GM21576 (cell line): ENCODE data around the gene ERC1.

ENCODE experiments used
- ATAC-seq: cut with Tn5 transposase; IDR thresholded peaks from one replicate; pipeline ENCODE4 v1.9.1; 2021; ENCODE audit warnings: mild to moderate bottlenecking, moderate library complexity; ENCODE audit not compliant: unreplicated experiment

Gene ERC1

DNA sequence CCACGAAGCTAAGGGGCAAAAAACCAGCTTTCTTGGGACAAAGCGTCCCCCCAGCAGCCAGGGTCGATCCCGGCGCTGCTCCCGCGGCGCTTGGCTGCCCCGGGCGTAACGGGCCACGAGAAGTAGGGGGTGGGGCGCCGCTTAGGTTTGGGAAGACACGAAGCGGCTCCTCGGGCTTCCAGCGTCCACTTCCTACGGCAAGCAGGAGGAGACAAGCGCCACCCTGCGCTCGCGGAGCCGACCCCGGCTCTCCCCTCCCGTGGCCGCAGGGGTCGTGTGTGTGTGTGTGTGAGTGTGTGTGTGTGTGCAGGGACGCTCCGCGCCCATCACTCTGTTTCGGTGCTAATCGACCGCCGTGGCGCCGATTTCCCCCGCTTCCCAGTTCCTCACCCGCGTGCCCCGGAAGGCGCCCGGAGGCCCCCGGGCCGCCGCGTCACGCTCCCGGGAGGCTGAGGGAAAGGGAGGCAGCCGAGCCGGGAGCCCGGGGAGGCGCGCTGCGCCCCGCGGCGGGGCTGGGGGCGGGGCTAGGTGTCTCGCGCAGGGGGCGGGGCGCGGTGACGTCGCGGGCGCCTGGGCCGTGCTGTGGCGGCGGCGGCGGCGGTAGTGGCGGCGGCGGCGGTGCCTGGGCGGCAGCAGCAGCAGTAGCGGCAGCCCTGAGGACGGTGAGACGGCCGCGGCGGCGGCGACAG is at the start of gene ERC1:
TSS of gene ERC1 (plus strand) at position 563 of the 689 bp plus-strand sequence. CDS start 36,681 bp downstream, outside the sequence.
- ATAC-seq = peak; percentile 81

DNA sequence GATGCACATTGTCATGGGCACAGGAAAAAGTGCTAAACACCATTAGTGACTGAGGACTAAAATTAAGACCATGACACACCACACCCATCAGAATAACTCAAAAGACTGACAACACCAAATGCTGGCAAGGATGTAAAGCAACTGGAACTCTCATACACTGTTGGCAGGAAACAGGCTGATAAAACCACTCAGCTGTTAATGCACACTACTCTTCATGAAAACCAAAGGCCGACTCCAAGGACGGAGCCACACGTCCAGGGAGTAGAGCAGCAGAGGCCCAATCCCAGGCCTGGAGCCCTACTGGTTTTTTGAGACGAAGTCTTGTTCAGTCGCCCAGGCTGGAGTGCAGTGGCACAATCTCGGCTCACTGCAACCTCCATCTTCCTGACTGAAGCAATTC is 48.0 kb upstream of the ERC1 start:
- ATAC-seq = no peak

DNA sequence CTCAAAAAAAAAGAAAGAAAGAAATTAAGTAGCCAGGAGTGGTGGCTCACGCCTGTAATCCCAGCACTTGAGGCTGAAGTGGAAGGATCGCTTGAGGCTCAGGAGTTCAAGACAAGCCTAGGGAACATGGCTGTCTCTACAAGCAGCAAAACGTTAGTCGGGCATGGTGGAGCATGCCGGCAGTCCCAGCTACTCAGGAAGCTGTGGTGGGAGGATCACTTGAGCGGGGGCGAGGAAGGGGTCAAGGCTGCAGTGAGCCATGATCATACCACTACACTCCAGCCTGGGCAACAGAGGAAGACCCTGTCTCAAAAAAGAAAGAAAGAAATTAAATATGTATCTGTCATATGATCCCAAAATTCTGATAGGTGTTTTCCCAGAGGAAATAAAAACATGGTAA is 46.8 kb upstream of the ERC1 start:
- ATAC-seq = no peak

DNA sequence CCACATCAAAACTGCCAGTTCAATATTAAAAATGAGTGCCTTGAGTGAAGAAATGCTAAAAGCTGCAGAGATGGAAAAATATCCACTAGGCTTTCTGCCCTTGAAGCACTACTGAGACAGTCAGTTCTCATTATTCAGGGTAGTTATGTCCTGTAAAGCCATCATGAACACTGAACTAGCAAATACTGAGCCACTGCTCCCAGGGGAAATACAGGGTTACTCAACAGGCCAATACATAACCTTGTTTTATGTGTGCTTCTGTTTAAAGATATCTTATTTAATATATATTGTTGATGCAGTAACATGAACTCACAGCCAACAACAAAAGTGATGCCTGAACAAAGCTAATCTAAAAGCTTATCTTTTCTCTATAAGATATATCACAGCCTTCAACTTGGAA is 44.8 kb upstream of the ERC1 start:
- ATAC-seq = no peak

DNA sequence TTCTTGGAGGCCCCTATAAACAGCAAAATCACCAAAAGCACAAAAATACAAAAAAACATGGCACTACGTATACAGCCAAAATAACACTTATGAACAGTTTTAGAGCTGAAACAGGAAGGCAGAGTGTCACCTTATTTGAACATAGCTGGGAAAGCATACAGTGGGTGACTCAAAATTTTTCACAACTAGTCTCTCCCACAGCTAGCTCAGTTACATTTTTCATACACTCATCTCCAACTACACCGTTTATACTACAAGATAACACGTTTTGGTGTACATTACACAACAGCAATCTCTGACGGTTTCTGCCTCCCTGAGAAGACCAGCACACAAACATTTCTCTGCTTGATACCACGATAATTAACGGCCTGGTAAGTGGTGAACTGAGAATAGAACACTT is 44.4 kb upstream of the ERC1 start:
- ATAC-seq = no peak

DNA sequence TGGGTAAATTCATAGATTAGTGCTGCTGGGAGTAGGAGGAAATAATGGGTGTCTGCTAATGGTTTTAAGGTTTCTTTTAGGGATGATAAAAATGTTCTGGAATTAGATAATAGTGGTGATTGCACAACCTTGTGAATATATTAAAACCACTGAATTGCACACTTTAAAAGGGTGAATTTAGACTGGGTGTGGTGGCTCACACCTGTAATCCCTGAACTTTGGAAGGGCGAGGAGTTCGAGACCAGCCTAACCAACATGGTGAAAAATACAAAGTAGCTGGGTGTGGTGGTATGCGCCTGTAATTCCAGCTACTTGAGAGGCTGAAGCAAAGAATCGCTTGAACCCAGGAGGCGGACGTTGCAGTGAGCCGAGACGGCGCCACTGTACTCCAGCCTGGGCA is 42.8 kb upstream of the ERC1 start:
- no peak for ATAC-seq

DNA sequence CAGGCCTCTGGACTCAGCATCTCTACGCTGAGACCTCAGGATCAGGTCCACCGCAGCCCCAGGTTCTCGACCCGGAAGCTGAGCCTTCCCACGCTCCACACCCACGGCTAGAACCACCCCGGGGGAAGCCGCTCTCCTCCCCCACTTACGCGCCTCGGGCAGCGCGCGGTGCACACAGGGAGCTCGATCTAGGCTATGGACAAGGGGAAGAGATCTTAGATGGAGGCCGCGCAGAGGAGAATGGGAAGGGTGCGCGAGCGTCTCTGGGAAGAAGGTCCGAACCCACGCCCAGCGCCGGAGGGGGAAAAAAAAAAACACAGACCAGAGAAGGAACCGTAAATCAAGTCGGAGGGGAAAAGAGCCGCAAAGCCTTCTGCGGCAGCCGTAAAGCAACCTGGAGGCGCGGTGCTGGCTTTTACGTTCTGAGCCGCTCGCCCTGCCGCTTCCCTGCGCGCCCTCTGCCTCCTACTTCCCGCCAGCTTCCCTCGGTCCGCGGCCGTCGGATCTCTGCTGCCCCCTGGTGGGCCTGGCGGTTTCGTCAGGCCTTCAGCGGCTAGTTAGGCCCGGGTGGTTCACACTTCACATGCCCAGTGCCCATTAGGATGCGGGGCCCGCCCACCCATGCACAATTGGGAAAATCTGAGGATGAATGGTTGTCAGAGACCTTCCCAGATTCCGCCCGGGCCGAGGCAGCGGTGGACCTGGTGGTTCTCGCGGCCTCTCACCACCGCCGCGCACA is 41.4 kb upstream of the ERC1 start, which contains the start of gene RAD52:
TSS of gene RAD52 (minus strand) at position 242 of the 739 bp plus-strand sequence. CDS start 16,636 bp downstream, outside the sequence.
- peak; percentile 78 for ATAC-seq

DNA sequence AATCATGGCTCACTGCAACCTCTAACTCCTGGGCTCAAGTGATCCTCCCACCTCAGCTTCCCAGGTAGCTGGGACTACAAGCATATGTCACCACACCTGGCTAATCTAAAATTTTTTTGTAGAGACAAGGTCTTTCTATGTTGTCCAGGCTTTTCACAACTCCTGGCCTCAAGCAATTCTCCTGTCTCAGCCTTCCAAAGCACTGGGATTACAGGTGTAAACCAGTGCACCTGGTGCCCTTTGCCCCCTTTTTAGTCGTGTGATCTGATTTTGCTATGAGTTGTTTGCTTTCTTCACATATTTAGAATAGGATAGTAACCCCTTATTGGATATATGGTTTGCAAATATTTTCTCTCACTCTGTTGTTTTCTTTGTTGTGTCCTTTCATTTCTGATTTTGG is 39.8 kb upstream of the ERC1 start:
- no peak for ATAC-seq

DNA sequence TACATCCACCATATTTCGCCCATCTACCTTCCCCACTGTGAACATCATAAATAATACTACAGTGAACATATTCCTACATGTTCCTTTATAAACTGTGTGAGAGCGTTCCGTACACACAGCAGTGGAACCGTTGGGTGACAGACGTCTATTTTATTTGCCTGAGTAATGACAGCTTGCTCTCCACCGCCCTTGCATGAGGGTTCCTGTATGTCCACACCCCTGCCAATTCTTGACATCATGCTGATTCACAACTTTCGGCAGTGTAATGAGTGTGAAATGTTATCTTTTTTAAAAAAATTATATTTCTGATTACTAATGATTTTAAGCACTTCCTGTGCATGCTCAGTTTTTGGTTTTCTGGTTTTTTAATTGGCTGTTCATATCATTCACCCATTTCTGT is 37.2 kb upstream of the ERC1 start:
- no peak for ATAC-seq

DNA sequence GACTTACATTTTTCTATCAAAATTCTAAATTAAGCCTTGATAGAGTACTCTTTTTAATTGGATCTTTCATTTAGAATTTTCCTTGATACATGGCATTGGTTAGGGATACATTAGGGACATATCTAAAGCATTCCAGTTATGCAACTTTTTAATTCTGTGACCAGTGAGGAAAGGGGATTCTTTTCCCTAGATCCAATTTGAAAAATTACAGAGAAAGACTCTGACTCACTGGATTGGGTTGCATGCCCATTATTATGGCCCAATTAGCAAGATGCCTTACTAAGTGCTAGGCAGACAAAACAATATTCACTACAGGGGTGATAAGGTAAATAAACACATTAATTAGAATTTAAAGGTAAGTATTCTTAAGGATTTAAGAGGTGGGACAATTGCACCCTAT is 36.3 kb upstream of the ERC1 start:
- no peak for ATAC-seq

DNA sequence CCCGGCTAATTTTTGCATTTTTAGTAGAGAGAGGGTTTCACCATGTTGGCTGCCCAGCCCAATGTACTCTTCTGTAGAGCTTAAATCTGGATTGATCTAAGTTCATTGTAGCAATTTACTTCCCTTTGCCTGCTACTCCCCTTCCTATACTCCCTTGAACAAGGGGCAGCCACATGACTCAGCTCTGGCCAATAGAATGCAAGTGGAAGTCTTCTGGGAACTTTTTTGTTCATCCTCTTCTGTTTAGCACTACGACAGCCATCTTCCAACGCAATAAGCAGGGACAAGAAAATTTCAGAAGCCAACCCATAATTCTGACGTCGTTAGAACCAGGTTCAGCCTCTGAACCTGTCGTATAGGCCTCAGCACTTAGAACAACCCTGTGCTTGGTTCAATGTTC is 35.1 kb upstream of the ERC1 start:
- no peak for ATAC-seq

DNA sequence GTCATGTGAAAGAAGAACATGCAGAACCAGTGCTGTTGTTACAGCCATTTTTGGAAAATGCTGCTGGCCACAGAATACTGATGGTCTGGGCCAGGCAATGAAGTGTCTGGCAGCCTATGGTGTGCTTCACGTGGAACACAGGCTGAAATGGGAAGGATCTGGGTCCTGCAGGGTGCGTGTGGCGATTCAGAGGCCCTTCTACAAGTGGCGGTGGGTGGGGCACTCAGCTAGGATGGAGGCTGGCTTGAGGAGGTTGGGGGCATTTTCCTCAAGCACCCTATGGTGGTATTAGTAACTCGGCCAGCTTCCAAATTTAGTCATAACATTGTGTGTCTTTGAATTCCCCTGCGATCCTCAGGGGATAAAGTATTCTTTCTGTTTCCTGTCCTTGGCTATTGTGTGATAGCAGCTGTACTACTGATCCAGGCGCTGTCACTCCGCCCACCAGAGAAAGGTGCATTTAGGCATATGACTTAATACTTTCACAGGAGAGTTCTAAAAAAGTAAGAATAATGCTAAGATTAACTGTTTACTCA is 32.4 kb upstream of the ERC1 start:
- ATAC-seq = no peak

DNA sequence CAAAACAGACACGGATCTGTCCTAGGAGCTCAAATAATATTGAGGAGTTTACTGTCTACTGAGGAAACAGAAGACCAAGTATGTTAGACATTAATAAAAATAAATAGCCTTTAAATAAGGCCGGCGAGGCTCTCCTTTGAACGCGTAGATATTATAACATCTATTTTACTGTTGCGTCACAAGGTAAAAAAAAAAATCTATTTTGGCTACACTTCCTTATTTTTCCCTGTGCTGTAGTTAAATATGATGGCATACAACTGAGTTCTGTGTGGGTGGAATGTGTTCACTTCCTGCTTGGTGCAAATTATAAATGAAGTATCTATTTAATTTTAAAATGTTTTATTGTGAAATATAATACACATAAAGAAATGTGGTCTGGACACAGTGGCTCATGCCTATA is 24.3 kb upstream of the ERC1 start:
- ATAC-seq = no peak

DNA sequence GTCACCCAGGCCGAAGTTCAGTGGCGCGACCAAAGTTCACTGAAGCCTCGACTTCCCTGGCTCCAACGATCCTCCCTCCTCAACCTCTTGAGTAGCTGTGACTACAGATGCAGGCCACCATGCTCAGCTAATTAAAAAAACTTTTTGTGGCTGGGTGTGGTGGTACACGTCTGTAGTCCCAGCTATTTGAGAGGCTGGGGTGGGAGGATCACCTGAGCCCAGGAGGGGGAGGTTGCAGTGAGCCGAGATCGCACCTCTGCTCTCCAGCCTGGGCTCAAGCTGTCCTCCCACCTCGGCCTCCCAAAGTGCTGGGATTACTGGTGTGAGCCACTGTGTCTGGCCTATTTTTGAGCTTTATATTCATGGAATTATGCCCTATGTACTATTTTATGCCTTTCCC is 23.4 kb upstream of the ERC1 start:
- ATAC-seq = no peak

DNA sequence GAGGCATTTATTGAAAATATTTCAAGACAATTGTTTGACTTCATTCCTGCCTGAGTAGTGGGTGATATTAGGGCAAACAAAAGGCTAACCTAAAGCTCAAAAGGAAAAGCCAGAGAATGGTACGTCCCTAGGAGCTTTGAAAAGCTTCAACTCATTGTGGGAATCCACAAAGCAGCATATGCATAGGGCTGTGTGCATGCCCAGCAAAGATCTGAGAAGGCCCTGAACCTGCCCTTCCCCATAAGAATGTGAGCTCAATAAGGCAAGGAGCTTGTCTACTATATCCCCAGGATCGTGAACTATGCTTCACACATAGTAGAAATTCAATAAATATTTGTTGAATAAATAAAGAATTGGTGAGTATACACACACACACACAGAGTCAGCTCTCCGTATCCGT is 22.5 kb upstream of the ERC1 start:
- no peak for ATAC-seq

DNA sequence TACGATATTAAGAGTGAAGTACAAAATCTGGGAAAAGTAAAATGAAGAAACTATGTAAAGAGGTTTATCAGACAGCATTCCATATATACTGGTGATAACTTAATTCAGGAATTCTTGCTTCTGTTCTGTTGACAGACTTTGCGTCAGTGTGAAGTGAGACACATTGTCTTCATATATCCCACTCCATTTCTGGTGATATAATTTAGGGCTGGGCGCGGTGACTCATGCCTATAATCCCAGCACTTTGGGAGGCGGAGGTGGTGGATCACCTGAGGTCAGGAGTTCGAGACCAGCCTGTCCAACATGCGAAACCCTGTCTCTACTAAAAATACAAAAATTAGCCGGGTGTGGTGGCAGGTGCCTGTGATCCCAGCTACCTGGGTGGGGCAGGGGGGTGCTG is 21.2 kb upstream of the ERC1 start:
- ATAC-seq = no peak

DNA sequence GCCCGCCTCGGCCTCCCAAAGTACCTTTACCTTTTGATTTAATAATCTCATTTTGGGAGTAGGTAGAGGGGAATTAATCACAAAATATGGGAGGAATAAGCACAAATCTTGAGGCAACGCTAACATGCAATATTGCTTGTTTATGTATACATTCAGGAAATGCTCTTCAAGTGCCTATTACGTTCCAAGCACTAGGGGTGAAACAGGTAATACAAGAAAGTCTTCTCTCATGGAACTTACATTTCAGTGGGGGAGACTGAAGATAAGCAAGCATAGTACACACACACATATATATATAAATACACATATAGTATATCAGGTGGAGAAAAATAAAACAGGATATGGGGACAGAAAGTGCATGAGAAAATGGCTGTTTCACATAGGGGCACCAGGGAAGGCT is 19.0 kb upstream of the ERC1 start:
- no peak for ATAC-seq

DNA sequence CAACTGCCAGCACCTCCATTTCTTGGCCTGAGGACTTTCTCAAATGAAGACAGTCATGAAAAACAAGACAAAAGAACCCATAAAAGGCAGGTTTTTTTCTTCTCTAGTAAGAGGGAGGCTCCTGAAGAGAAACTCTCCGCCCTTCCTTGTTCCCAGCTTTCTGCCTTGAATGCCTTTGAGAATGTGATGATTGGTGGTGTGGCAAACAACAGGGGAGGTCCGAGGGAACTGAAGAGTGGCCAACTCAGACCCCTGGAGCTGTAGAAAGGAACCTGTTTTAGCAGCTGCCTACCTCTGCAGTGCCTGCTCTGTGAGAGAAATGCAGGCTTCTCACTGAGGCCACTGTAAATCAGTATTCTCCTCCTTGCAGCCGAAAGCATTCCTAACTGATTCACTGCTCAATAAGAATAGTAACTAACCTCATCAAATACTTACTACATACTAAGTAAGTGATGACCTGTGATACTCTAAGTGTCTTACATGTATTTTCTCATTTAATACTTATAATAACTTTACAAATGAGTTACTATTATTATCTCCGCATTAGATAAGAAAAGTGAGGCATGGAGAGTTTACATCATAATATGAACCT is 16.7 kb upstream of the ERC1 start:
- no peak for ATAC-seq

DNA sequence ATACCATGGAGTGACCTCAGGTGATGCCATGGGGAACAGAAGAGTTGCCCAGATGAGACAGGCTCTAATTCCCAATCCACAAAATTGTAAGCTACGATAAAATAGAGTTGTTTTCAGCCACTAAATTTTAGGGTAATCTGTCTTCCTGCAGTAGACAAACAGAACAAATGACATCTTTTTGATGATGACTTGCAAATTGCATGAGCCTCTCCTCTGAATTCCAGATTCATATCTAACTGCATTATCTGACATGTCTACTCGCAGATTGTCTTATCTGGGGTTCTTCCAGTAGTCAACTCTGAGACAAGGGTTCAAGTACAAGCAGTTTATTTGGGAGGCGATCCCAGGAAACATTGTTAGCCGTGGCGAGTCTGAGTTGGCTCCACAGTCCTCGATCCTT is 14.4 kb upstream of the ERC1 start:
- no peak for ATAC-seq

DNA sequence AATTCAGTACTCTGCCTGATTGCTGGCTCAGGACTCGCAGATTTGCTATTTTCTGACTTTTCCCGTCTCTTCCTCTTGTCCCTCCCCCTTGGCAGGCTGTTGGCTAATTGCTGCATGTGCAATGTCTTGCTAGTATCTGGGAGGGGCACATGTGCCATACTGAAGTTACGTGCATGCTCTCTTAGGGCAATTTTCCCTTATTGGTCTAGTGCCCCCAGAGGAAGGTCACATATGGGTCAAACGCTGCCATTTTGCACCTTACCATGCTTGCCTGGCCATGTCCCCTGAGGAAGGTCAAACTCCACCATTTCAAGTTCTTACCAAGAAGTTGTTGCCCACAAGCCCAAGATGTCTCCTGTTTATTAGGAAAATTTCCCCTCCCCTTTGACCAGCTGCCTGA is 13.9 kb upstream of the ERC1 start:
- no peak for ATAC-seq

DNA sequence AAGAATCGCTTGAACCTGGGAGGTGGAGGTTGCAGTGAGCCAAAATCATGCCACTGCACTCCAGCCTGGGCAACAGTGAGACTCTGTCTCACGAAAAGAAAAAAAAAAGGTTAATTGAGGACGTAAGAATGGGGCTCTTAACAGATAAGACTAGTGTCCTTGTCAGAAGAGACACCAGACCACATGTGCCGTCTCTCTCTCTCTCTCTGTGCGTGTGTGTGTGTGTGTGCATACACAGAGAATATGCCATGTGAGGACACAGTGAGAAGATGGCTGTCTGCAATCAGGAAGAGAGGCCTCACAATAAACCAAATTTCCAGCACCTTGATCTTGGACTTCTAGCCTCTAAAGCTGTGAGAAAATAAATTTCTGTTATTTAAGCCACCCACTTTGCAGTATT is 11.7 kb upstream of the ERC1 start:
- ATAC-seq = no peak
